CD14-positive monocyte (primary cell): ENCODE results near the gene SLC25A26. TPM values are rescaled to one million over a fixed set of nuclear protein-coding genes. Genes with fewer than 3 reads are reported as not detected.
A peak's percentile ranks its signal among the peaks of the same experiment; 100 is the strongest.

ENCODE experiments used
- DNase-seq, 3 donors: peaks; one replicate each; pipeline ENCODE4 v3.0.0-alpha.2; 2011 to 2022
- H2AFZ ChIP-seq: 2 replicates; pipeline ENCODE4 v1.6.0; 2012; ENCODE audit warnings: mild to moderate bottlenecking, low read depth, low read length, inconsistent platforms; ENCODE audit not compliant: insufficient read depth, poor library complexity, severe bottlenecking
- H3K27ac ChIP-seq, 2 donors: 1 replicate in 1 of 2; 2 replicates in 1 of 2; pipeline ENCODE4 v1.5.1; 2012 to 2013; ENCODE audit warnings: low read length in 2 of 2, control low read depth in 1 of 2, inconsistent platforms in 1 of 2, low read depth in 1 of 2, mild to moderate bottlenecking in 1 of 2
- H3K27me3 ChIP-seq, 2 donors: one replicate each; pipeline versions ENCODE4 v1.6.0 to v1.6.1; 2011 to 2013; ENCODE audit warnings: low read length in 2 of 2; ENCODE audit not compliant: control insufficient read depth in 2 of 2, insufficient read depth in 2 of 2
- H3K36me3 ChIP-seq, 2 donors: replicated peaks in 1 of 2; 1 replicate in 1 of 2; 2 replicates in 1 of 2; pipeline versions ENCODE4 v1.5.1 to v1.6.1; 2012 to 2013; ENCODE audit warnings: low read length in 2 of 2, control low read depth in 1 of 2, inconsistent platforms in 1 of 2, mild to moderate bottlenecking in 1 of 2; ENCODE audit not compliant: insufficient read depth in 2 of 2, control insufficient read depth in 1 of 2
- H3K4me1 ChIP-seq, 2 donors: 1 replicate in 1 of 2; 2 replicates in 1 of 2; pipeline versions ENCODE4 v1.5.1 to v1.6.1; 2012 to 2013; ENCODE audit warnings: low read length in 2 of 2, control low read depth in 1 of 2, inconsistent platforms in 1 of 2, mild to moderate bottlenecking in 1 of 2, moderate library complexity in 1 of 2; ENCODE audit not compliant: insufficient read depth in 2 of 2, control insufficient read depth in 1 of 2
- H3K4me2 ChIP-seq: replicated peaks from 2 replicates; pipeline ENCODE3; 2012; ENCODE audit warnings: low read length, moderate library complexity, mild to moderate bottlenecking; ENCODE audit not compliant: poor library complexity, severe bottlenecking; ENCODE audit errors: extremely low read depth
- H3K4me3 ChIP-seq, 3 experiments: fragments of 200-600 bp in 1 of 3; sonication (generic) in 1 of 3; replicated peaks in 1 of 3; 1 replicate in 2 of 3; 2 replicates in 1 of 3; pipeline ENCODE4 v1.5.1; 2011 to 2013; ENCODE audit warnings: low read length in 3 of 3, mild to moderate bottlenecking in 3 of 3, control low read depth in 2 of 3, low read depth in 2 of 3, inconsistent platforms in 1 of 3, moderate library complexity in 1 of 3
- H3K79me2 ChIP-seq: 2 replicates; pipeline ENCODE4 v1.6.0; 2012; ENCODE audit warnings: mild to moderate bottlenecking, control low read depth, inconsistent platforms, low read length, moderate library complexity; ENCODE audit not compliant: insufficient read depth
- H3K9ac ChIP-seq: 2 replicates; pipeline ENCODE4 v1.6.0; 2017; ENCODE audit warnings: low read length, mild to moderate bottlenecking; ENCODE audit not compliant: insufficient read depth, poor library complexity, severe bottlenecking
- H3K9me3 ChIP-seq, 2 donors: replicated peaks in 1 of 2; 1 replicate in 1 of 2; 2 replicates in 1 of 2; pipeline versions ENCODE4 v1.5.1 to v1.6.1; 2012 to 2013; ENCODE audit warnings: low read length in 2 of 2, control low read depth in 1 of 2; ENCODE audit not compliant: control insufficient read depth in 1 of 2, insufficient read depth in 1 of 2
- H4K20me1 ChIP-seq: 2 replicates; pipeline ENCODE4 v1.6.0; 2012; ENCODE audit warnings: mild to moderate bottlenecking, low read length, control low read depth, moderate library complexity; ENCODE audit not compliant: insufficient read depth
- H3K27ac Mint-ChIP-seq, 7 donors: one replicate each; pipeline ENCODE4 v1.8.0; 2020; ENCODE audit warnings: mild to moderate bottlenecking in 7 of 7, mixed read lengths in 7 of 7, moderate library complexity in 6 of 7, inconsistent platforms in 2 of 7
- H3K27me3 Mint-ChIP-seq, 3 donors: one replicate each; pipeline ENCODE4 v1.8.0; 2021 to 2022; ENCODE audit warnings: low read depth in 3 of 3, mild to moderate bottlenecking in 3 of 3, mixed read lengths in 3 of 3, moderate library complexity in 3 of 3, inconsistent platforms in 1 of 3
- H3K36me3 Mint-ChIP-seq, 2 donors: one replicate each; pipeline ENCODE4 v1.8.0; 2020; ENCODE audit warnings: mixed read lengths in 2 of 2, inconsistent platforms in 1 of 2, mild to moderate bottlenecking in 1 of 2
- H3K4me1 Mint-ChIP-seq: one replicate; pipeline ENCODE4 v1.8.0; 2020; ENCODE audit warnings: mild to moderate bottlenecking, mixed read lengths
- H3K4me3 Mint-ChIP-seq, 2 donors: one replicate each; pipeline ENCODE4 v1.8.0; 2020; ENCODE audit warnings: mild to moderate bottlenecking in 2 of 2, mixed read lengths in 2 of 2, moderate library complexity in 1 of 2
- H3K9me3 Mint-ChIP-seq, 7 donors: one replicate each; pipeline ENCODE4 v1.8.0; 2020 to 2022; ENCODE audit warnings: mixed read lengths in 7 of 7, mild to moderate bottlenecking in 6 of 7, moderate library complexity in 6 of 7, inconsistent platforms in 2 of 7
- WGBS: methylation state at CpG from one replicate; pipeline ENCODE4 v1.1.5; 2013; ENCODE audit warnings: missing lambda C conversion rate; ENCODE audit not compliant: insufficient coverage; 5-methylcytosine and 5-hydroxymethylcytosine counted together
- intact Hi-C, 2 donors: fragments of 100-400 bp; cut with micrococcal nuclease; formaldehyde crosslinking; loops; one replicate each; pipeline versions ENCODE4 v1.15.0 to v1.15.1; 2023
- polyA plus RNA-seq, 3 donors: library from polyadenylated mRNA; depleted of rRNA in 1 of 3; unstranded in 2 of 3; stranded (reverse) in 1 of 3; fragments of 300-500 nt in 2 of 3; fragments of >200 nt in 1 of 3; fragmentation: Illumina TruSeq in 2 of 3; gene quantifications; 1 replicate in 2 of 3; 2 replicates in 1 of 3; pipeline ENCODE4 v1.2.3, GENCODE V29; 2012 to 2021
- TF ChIP-seq, protein P1 (sequence below): fragments of 200-600 bp; IDR thresholded peaks from one replicate; pipeline ENCODE4 v1.8.0; 2022; ENCODE audit warnings: antibody characterized with exemption, mild to moderate bottlenecking

The SLC25A26 gene
- polyA plus RNA-seq, 3 donors: 11.6 to 23.0 (median 14.4) TPM

DNA sequence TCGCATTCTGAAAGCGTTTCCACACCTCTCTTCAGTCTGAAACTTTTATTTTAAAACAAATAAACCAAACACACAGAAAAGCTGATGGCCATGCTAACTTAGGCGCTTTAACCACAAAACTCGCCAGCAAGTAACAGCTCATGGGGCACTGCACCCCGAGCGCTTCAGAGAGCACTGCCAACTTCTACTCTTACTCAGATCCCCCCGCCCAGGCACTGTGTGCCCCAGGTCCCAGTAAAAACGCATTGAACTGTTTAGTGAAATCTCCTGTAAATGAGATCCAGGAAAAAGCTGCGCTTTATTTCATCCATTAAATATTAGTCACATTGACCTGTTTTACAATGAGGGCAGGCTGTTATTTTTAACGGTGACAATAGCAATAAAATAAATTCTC, 180.4 kb downstream of the SLC25A26 start:
- Histone ChIP-seq H3K27ac (no peak overlapping the region), H3K79me2 (no peaks in the 10 kb centered on the region), H4K20me1 (no peaks in the 10 kb centered on the region), H2AFZ (no peak overlapping the region), H3K36me3 (no peaks in the 10 kb centered on the region), H3K27me3 (no peaks in the 10 kb centered on the region), H3K9me3 (no peaks in the 10 kb centered on the region), H3K4me1 (peaks cover 8 to 11% of the 10 kb centered on the region in 2 donors), H3K4me2 (no peak overlapping the region), H3K4me3 (no peak overlapping the region), H3K9ac (no peak overlapping the region)
- H3K9me3 Mint-ChIP-seq: peaks cover 0 to 3% (median 0%) of the 10 kb centered on the region in 7 donors
- peaks cover 9% of the 10 kb centered on the region for H3K4me1 Mint-ChIP-seq
- intact Hi-C loops: no loop called here
- peaks cover 0 to 2% (median 0%) of the 10 kb centered on the region in 3 donors for H3K27me3 Mint-ChIP-seq
- TF ChIP-seq, protein P1, sequence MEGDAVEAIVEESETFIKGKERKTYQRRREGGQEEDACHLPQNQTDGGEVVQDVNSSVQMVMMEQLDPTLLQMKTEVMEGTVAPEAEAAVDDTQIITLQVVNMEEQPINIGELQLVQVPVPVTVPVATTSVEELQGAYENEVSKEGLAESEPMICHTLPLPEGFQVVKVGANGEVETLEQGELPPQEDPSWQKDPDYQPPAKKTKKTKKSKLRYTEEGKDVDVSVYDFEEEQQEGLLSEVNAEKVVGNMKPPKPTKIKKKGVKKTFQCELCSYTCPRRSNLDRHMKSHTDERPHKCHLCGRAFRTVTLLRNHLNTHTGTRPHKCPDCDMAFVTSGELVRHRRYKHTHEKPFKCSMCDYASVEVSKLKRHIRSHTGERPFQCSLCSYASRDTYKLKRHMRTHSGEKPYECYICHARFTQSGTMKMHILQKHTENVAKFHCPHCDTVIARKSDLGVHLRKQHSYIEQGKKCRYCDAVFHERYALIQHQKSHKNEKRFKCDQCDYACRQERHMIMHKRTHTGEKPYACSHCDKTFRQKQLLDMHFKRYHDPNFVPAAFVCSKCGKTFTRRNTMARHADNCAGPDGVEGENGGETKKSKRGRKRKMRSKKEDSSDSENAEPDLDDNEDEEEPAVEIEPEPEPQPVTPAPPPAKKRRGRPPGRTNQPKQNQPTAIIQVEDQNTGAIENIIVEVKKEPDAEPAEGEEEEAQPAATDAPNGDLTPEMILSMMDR: no peak
- H3K4me3 Mint-ChIP-seq: no peak overlapping the region
- DNase-seq: no peak
- 94% methylated on average over 8 of the region's 10 CpGs for WGBS
- peaks cover 4 to 7% of the 10 kb centered on the region in 2 donors for H3K36me3 Mint-ChIP-seq
- peak overlapping the region in 1 of 7 donors; percentile 3 for H3K27ac Mint-ChIP-seq

DNA sequence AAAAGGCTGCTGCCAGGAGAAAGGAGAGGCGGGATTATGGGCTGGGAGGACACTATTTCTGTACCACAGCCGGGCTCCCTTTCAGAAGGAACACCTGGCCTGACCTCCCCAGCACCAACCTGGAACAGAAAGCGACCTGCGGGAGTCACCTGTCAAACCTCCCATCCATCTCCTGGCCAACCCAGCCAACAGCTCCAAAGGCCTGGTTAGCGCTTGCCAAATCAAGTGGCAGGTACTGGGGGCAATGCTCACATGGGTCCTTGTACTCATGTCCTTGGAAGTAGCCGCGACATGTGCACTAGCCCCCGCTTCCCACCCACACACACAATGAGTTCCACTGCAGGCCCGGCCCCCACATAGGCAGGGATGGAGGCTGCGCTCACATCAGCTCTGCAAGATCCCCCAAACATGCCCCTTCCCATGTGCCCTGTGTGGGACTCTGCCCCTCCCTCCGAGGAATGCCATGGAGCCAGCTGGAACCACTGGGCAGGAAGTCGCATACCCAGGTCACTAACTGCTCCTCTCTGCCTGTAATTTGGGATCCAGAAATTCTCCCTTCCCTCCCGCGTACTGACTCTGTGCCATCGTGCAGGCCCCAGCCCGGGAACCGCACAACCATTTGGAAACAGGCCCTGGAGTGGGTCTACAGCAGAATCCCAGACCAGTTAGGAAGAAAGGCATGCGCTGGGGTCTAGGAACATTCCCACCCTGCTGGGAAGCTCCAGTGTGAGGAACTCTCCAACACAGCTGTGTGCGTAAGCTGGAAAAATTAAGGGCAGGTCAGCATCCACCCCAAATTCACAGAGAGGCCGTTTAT, 181.1 kb downstream of the SLC25A26 start:
- Histone ChIP-seq H3K36me3 (no peaks in the 10 kb centered on the region), H3K9ac (no peak overlapping the region), H3K27ac (no peak overlapping the region), H3K4me3 (no peak overlapping the region), H3K9me3 (no peaks in the 10 kb centered on the region), H3K4me2 (no peak overlapping the region), H3K27me3 (no peaks in the 10 kb centered on the region), H3K79me2 (no peaks in the 10 kb centered on the region), H2AFZ (no peak overlapping the region), H3K4me1 (peaks cover 8 to 11% of the 10 kb centered on the region in 2 donors), H4K20me1 (no peaks in the 10 kb centered on the region)
- peaks cover 0 to 2% (median 1%) of the 10 kb centered on the region in 3 donors for H3K27me3 Mint-ChIP-seq
- intact Hi-C loops: no loop called here
- no peak for DNase-seq
- TF ChIP-seq, protein P1: no peak
- peaks cover 4 to 7% of the 10 kb centered on the region in 2 donors for H3K36me3 Mint-ChIP-seq
- H3K27ac Mint-ChIP-seq: no peak overlapping the region
- WGBS: 97% methylated on average over 18 of the region's 20 CpGs
- peaks cover 9% of the 10 kb centered on the region for H3K4me1 Mint-ChIP-seq
- peaks cover 0 to 3% (median 0%) of the 10 kb centered on the region in 7 donors for H3K9me3 Mint-ChIP-seq
- H3K4me3 Mint-ChIP-seq: no peak overlapping the region
